DMS114 treated with DMSO at 0.1 percent for 48 hours (cell line): ENCODE measurements around the gene ENTREP3.
"Not testable (repeated sequence)": the region's sequence is repeated elsewhere in the genome, so short reads cannot be mapped to it uniquely, and the experiment has no call there.

Source experiments
- DNase-seq: peaks from one replicate; lab custom pipeline; 2025; ENCODE audit not compliant: unreplicated experiment; lab: John Stamatoyannopoulos, UW

Gene ENTREP3

GRCh38 chr1:155253208-155253607, 2.1 kb downstream of the ENTREP3 start:
- DNase-seq = peak; percentile 54

GRCh38 chr1:155251566-155251965, 3.7 kb downstream of the ENTREP3 start:
- no peak for DNase-seq

- peak; percentile 93 for DNase-seq
These were observed 4.4 kb downstream of the ENTREP3 start for GRCh38 chr1:155250633-155251449.

- DNase-seq = no peak
These were observed 5.0 kb downstream of the ENTREP3 start for GRCh38 chr1:155250246-155250632.

- DNase-seq = no peak
These were observed 7.4 kb downstream of the ENTREP3 start for GRCh38 chr1:155247667-155248553.

- DNase-seq = not testable (repeated sequence)
These were observed 8.5 kb downstream of the ENTREP3 start for GRCh38 chr1:155246796-155247195.

GRCh38 chr1:155245163-155245524, 10.1 kb downstream of the ENTREP3 start:
- no peak for DNase-seq

- peak; percentile 100 for DNase-seq
These were observed 10.7 kb downstream of the ENTREP3 start for GRCh38 chr1:155244368-155245162.

GRCh38 chr1:155242805-155243358, 12.4 kb downstream of the ENTREP3 start:
- no peak for DNase-seq

GRCh38 chr1:155241841-155242264, 13.4 kb downstream of the ENTREP3 start:
- DNase-seq = no peak

GRCh38 chr1:155241069-155241679, 14.1 kb downstream of the ENTREP3 start:
- peak; percentile 87 for DNase-seq

GRCh38 chr1:155236451-155236850, 18.8 kb downstream of the ENTREP3 start:
- DNase-seq = no peak

GRCh38 chr1:155235375-155235774, 19.9 kb downstream of the ENTREP3 start:
- not testable (repeated sequence) for DNase-seq

- DNase-seq = not testable (repeated sequence)
These were observed 21.8 kb downstream of the ENTREP3 start for GRCh38 chr1:155233502-155233901.

GRCh38 chr1:155232001-155232978, 23.0 kb downstream of the ENTREP3 start:
- DNase-seq = not testable (repeated sequence)

- not testable (repeated sequence) for DNase-seq
These were observed 24.0 kb downstream of the ENTREP3 start for GRCh38 chr1:155231302-155231701.

- no peak for DNase-seq
These were observed 27.2 kb downstream of the ENTREP3 start for GRCh38 chr1:155228096-155228427.

- DNase-seq = peak; percentile 100
These were observed 27.8 kb downstream of the ENTREP3 start for GRCh38 chr1:155227261-155228095.

GRCh38 chr1:155226910-155227260, 28.4 kb downstream of the ENTREP3 start:
- DNase-seq = peak; percentile 70
